Measurements from ENCODE around the gene ERICH6. TPM values are rescaled to one million over a fixed set of nuclear protein-coding genes. Genes with fewer than 3 reads are reported as not detected.

ERICH6 gene
- total and polyA plus RNA-seq, 2 donors (not counting 3 experiments of a cell fraction or from before 2014, with no cell fraction given): not detected

GRCh38 chr3:150746791-150747590 is 43.3 kb upstream of the ERICH6 start:
- no peaks in the 10 kb centered on the region for H3K27me3 ChIP-seq (ENCODE audit: control insufficient read depth in 2 of 2, insufficient read depth in 2 of 2, low read length in 2 of 2)
- ChIA-PET POLR2A (no interaction called here), CTCF (interaction anchor here (1.7 kb wide), 1 partner anchor 15 kb away, joined by 6 read pairs; the partner anchor contains the start of gene SIAH2)
- no peaks in the 10 kb centered on the region for H3K36me3 ChIP-seq (ENCODE audit: control insufficient read depth in 2 of 2, extremely low read depth in 1 of 2, insufficient read depth in 2 of 2, low read length in 2 of 2)
- H3K4me3 ChIP-seq (replicated peaks in 1 of 3; ENCODE audit: insufficient read depth in 1 of 3, low read depth in 1 of 3, low read length in 3 of 3): no peak overlapping the region
- BruUV-seq (replicated peaks): no TSS peak
- dilution Hi-C loops (cut with MboI; ENCODE audit: extremely low pct_ligation_motif_present, low sequenced_read_pairs) (no loop called here), intact Hi-C loops (cut with micrococcal nuclease) (no loop called here)
- TF ChIP-seq POLR2A (IDR thresholded peaks at IDR 0.05; ENCODE audit: low read depth, low read length): no peak
- TF ChIP-seq POLR2AphosphoS5 (IDR thresholded peaks at IDR 0.05; ENCODE audit: insufficient read depth, low read depth, low read length): no peak
- TF ChIP-seq FOS (IDR thresholded peaks at IDR 0.05; ENCODE audit: borderline replicate concordance, insufficient read depth, low read length): no peak
- TF ChIP-seq MAX (IDR thresholded peaks at IDR 0.05; ENCODE audit: insufficient read depth, insufficient read length): no peak
- TF ChIP-seq GATA2 (IDR thresholded peaks at IDR 0.05; ENCODE audit: insufficient read depth, insufficient read length, low read depth, low read length): no peak
- no peak overlapping the region for H2AFZ ChIP-seq (ENCODE audit: low read depth, low read length)
- no peaks in the 10 kb centered on the region for H3K4me1 ChIP-seq (ENCODE audit: control insufficient read depth, extremely low read depth, insufficient read depth, low read length)
- no peaks in the 10 kb centered on the region for H3K9me3 ChIP-seq (replicated peaks; ENCODE audit: control insufficient read depth, insufficient read depth, low read length)
- H3K9ac ChIP-seq (replicated peaks; ENCODE audit: extremely low read depth, insufficient read depth, low read length): no peak overlapping the region
- no peak overlapping the region for H3K4me2 ChIP-seq (ENCODE audit: insufficient read depth, low read length)
- no peak for FAIRE-seq
- no peaks in the 10 kb centered on the region for H4K20me1 ChIP-seq (replicated peaks; ENCODE audit: control insufficient read depth, extremely low read depth, insufficient read depth, low read length)
- H3K27ac ChIP-seq (ENCODE audit: insufficient read depth, low read depth, low read length): no peak overlapping the region
- peaks cover 81% of the 10 kb centered on the region for H3K79me2 ChIP-seq (ENCODE audit: control insufficient read depth, insufficient read depth, low read length)
- H3K9me1 ChIP-seq (replicated peaks; ENCODE audit: control insufficient read depth, extremely low read depth, insufficient read depth, low read length): no peaks in the 10 kb centered on the region
- DNase-seq (ENCODE audit: low read depth, low spot score): no peak

DNA sequence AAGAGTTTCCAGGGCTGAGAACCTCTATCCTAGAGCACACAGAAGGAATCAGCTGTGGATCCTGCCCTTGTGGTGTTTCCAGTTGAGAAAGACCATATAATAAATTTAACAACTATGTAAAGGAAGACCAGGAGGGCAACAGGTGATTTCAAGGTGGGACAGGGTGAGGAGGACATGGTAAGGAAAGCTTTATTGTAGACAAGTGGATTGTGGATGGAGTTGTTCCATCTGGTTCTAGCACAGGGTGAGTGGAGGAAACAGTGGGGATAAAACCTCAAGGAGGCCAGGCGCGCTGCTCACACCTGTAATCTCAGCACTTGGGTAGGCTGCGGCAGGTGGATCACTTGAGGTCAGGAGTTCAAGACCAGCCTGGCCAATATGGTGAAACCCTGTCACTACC is 42.1 kb upstream of the ERICH6 start:
- intact Hi-C loops (cut with micrococcal nuclease): no loop called here
- dilution Hi-C loops (cut with MboI; ENCODE audit: extremely low pct_ligation_motif_present, low sequenced_read_pairs): no loop called here
- BruUV-seq (replicated peaks): no TSS peak
- ChIA-PET POLR2A (no interaction called here), CTCF (interaction anchor here (1.7 kb wide), 1 partner anchor 16 kb away, joined by 6 read pairs; the partner anchor contains the start of gene SIAH2)
- Histone ChIP-seq H3K9me3 (replicated peaks; ENCODE audit: control insufficient read depth, insufficient read depth, low read length) (no peaks in the 10 kb centered on the region), H3K9ac (replicated peaks; ENCODE audit: extremely low read depth, insufficient read depth, low read length) (no peak overlapping the region), H3K4me3 (replicated peaks in 1 of 3; ENCODE audit: insufficient read depth in 1 of 3, low read depth in 1 of 3, low read length in 3 of 3) (no peak overlapping the region), H3K4me2 (ENCODE audit: insufficient read depth, low read length) (no peak overlapping the region), H3K27ac (ENCODE audit: insufficient read depth, low read depth, low read length) (no peak overlapping the region), H3K27me3 (ENCODE audit: control insufficient read depth in 2 of 2, insufficient read depth in 2 of 2, low read length in 2 of 2) (no peaks in the 10 kb centered on the region), H4K20me1 (replicated peaks; ENCODE audit: control insufficient read depth, extremely low read depth, insufficient read depth, low read length) (no peaks in the 10 kb centered on the region), H3K79me2 (ENCODE audit: control insufficient read depth, insufficient read depth, low read length) (peaks cover 69% of the 10 kb centered on the region), H2AFZ (ENCODE audit: low read depth, low read length) (no peak overlapping the region), H3K4me1 (ENCODE audit: control insufficient read depth, extremely low read depth, insufficient read depth, low read length) (no peaks in the 10 kb centered on the region), H3K36me3 (ENCODE audit: control insufficient read depth in 2 of 2, extremely low read depth in 1 of 2, insufficient read depth in 2 of 2, low read length in 2 of 2) (peaks cover 0 to 7% of the 10 kb centered on the region in 2 experiments), H3K9me1 (replicated peaks; ENCODE audit: control insufficient read depth, extremely low read depth, insufficient read depth, low read length) (no peaks in the 10 kb centered on the region)
- TF ChIP-seq EZH2 (IDR thresholded peaks at IDR 0.05; ENCODE audit: borderline replicate concordance, low read depth, low read length, severe bottlenecking) (no peak), CTCF (IDR thresholded peaks at IDR 0.05; ENCODE audit: extremely low read depth in 1 of 2, insufficient read depth in 1 of 2, low read depth in 1 of 2, low read length in 2 of 2) (no peak), MAX (IDR thresholded peaks at IDR 0.05; ENCODE audit: insufficient read depth, insufficient read length) (no peak), MYC (IDR thresholded peaks at IDR 0.05; ENCODE audit: low read depth, low read length) (no peak), FOS (IDR thresholded peaks at IDR 0.05; ENCODE audit: borderline replicate concordance, insufficient read depth, low read length) (no peak), POLR2A (IDR thresholded peaks at IDR 0.05; ENCODE audit: low read depth, low read length) (no peak), GATA2 (IDR thresholded peaks at IDR 0.05; ENCODE audit: insufficient read depth, insufficient read length, low read depth, low read length) (no peak), POLR2AphosphoS5 (IDR thresholded peaks at IDR 0.05; ENCODE audit: insufficient read depth, low read depth, low read length) (no peak), JUN (IDR thresholded peaks at IDR 0.05; ENCODE audit: borderline replicate concordance, insufficient read depth, insufficient read length, low read depth) (no peak)
- FAIRE-seq (no peak), DNase-seq (ENCODE audit: low read depth, low spot score) (no peak)
